HG03135 (cell line): Measurements from ENCODE around the gene CCDC192.

Source experiments
- ATAC-seq: cut with Tn5 transposase; IDR thresholded peaks from one replicate; pipeline ENCODE4 v1.9.1; 2021; ENCODE audit warnings: mild to moderate bottlenecking, moderate library complexity; ENCODE audit not compliant: unreplicated experiment

CCDC192 gene

GRCh38 chr5:127805448-127805847 lies 102.3 kb downstream of the CCDC192 start:
- no peak for ATAC-seq

GRCh38 chr5:127806776-127807175 lies 103.6 kb downstream of the CCDC192 start:
- ATAC-seq = no peak

- no peak for ATAC-seq
Observed at GRCh38 chr5:127809533-127809932, 106.3 kb downstream of the CCDC192 start.

GRCh38 chr5:127810017-127810416 lies 106.8 kb downstream of the CCDC192 start:
- ATAC-seq = no peak

- ATAC-seq = no peak
Observed at GRCh38 chr5:127810707-127811490, 107.7 kb downstream of the CCDC192 start.

GRCh38 chr5:127812570-127812969 lies 109.4 kb downstream of the CCDC192 start:
- ATAC-seq = no peak

GRCh38 chr5:127813633-127814587 lies 110.7 kb downstream of the CCDC192 start:
- ATAC-seq = no peak

- no peak for ATAC-seq
Observed at GRCh38 chr5:127814588-127814973, 111.4 kb downstream of the CCDC192 start.

GRCh38 chr5:127820910-127821553 lies 117.8 kb downstream of the CCDC192 start:
- ATAC-seq = peak; percentile 93

GRCh38 chr5:127821896-127822295 lies 118.7 kb downstream of the CCDC192 start:
- no peak for ATAC-seq

GRCh38 chr5:127824126-127824525 lies 120.9 kb downstream of the CCDC192 start:
- ATAC-seq = no peak

GRCh38 chr5:127826011-127826410 lies 122.8 kb downstream of the CCDC192 start:
- ATAC-seq = no peak

GRCh38 chr5:127827451-127827850 lies 124.3 kb downstream of the CCDC192 start:
- ATAC-seq = no peak

GRCh38 chr5:127830157-127830556 lies 127.0 kb downstream of the CCDC192 start:
- no peak for ATAC-seq

GRCh38 chr5:127830829-127831598 lies 127.8 kb downstream of the CCDC192 start:
- no peak for ATAC-seq

GRCh38 chr5:127832067-127832466 lies 128.9 kb downstream of the CCDC192 start:
- ATAC-seq = no peak

GRCh38 chr5:127834094-127834531 lies 130.9 kb downstream of the CCDC192 start:
- ATAC-seq = no peak

- no peak for ATAC-seq
Observed at GRCh38 chr5:127834554-127834953, 131.4 kb downstream of the CCDC192 start.

- no peak for ATAC-seq
Observed at GRCh38 chr5:127838661-127839060, 135.5 kb downstream of the CCDC192 start.

- ATAC-seq = no peak
Observed at GRCh38 chr5:127839072-127839471, 135.9 kb downstream of the CCDC192 start.
